WTC11 (cell line): ENCODE data around the gene H6PD.

ENCODE experiments used
- CBFB ChIP-seq: sonication (generic); formaldehyde crosslinking; IDR thresholded peaks from 2 replicates; pipeline ENCODE4 v1.8.1; 2022; ENCODE audit warnings: mild to moderate bottlenecking, low read depth, missing genetic modification reagents
- NFYB ChIP-seq: sonication (generic); formaldehyde crosslinking; conservative IDR thresholded peaks from 2 replicates; pipeline ENCODE4 v1.8.0; 2022; ENCODE audit warnings: low read depth, missing genetic modification reagents
- NR2C2 ChIP-seq: sonication (generic); formaldehyde crosslinking; IDR thresholded peaks from 2 replicates; pipeline ENCODE4 v1.8.0; 2022; ENCODE audit warnings: mild to moderate bottlenecking, missing genetic modification reagents
- SMAD4 ChIP-seq: sonication (generic); formaldehyde crosslinking; IDR thresholded peaks from 2 replicates; pipeline ENCODE4 v1.8.0; 2022; ENCODE audit warnings: mild to moderate bottlenecking, missing genetic modification reagents
- TEAD4 ChIP-seq: sonication (generic); formaldehyde crosslinking; IDR thresholded peaks from 2 replicates; pipeline ENCODE4 v1.8.0; 2022; ENCODE audit warnings: mild to moderate bottlenecking, missing genetic modification reagents
- TP53 ChIP-seq: sonication (generic); formaldehyde crosslinking; IDR thresholded peaks from 2 replicates; pipeline ENCODE4 v1.8.1; 2023; ENCODE audit warnings: mild to moderate bottlenecking, missing genetic modification reagents
- TF ChIP-seq, protein P1 (sequence below): sonication (generic); formaldehyde crosslinking; IDR thresholded peaks from 2 replicates; pipeline ENCODE4 v1.8.1; 2022; ENCODE audit warnings: low read depth, mild to moderate bottlenecking, moderate library complexity, missing genetic modification reagents, borderline replicate concordance
- TF ChIP-seq, protein P2 (sequence below): fragments of 200-600 bp; IDR thresholded peaks from 2 replicates; pipeline ENCODE4 v1.8.0; 2022; ENCODE audit warnings: antibody characterized with exemption
- TF ChIP-seq, protein P3 (sequence below): sonication (generic); formaldehyde crosslinking; conservative IDR thresholded peaks from 2 replicates; pipeline ENCODE4 v1.8.1; 2023; ENCODE audit warnings: mild to moderate bottlenecking, low read depth, missing genetic modification reagents, moderate library complexity
- TF ChIP-seq, protein P4 (sequence below): sonication (generic); formaldehyde crosslinking; IDR thresholded peaks from 2 replicates; pipeline ENCODE4 v1.8.1; 2022; ENCODE audit warnings: mild to moderate bottlenecking, moderate library complexity, missing genetic modification reagents
- TF ChIP-seq, protein P5 (sequence below): sonication (generic); formaldehyde crosslinking; IDR thresholded peaks from 2 replicates; pipeline ENCODE4 v1.8.1; 2022; ENCODE audit warnings: missing genetic modification reagents, borderline replicate concordance
- TF ChIP-seq, protein P6 (sequence below): sonication (generic); formaldehyde crosslinking; IDR thresholded peaks from 2 replicates; pipeline ENCODE4 v1.8.0; 2022; ENCODE audit warnings: missing genetic modification reagents

DNA sequence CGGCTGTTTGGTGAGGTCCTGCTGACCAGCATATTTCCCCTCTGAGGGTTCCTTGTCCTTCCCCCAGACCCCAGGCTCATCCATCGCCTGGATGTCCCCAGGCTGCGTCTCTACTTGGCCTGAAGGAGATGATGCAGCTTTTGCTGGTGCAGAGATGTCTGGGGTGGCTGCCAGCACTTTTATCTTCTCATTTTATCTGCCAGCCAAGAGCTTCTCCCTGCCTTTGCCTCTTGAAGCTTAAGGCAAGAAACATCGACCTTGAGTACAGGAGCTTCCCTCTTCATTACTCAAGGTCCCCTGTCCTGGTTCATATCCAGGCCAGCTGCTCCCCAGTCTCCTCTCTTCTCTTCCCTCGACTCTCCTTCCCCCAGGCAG is 9.2 kb upstream of the H6PD start:
- no peak for TF ChIP-seq SMAD4 (CRISPR knock-in tag)
- TF ChIP-seq, protein P1, sequence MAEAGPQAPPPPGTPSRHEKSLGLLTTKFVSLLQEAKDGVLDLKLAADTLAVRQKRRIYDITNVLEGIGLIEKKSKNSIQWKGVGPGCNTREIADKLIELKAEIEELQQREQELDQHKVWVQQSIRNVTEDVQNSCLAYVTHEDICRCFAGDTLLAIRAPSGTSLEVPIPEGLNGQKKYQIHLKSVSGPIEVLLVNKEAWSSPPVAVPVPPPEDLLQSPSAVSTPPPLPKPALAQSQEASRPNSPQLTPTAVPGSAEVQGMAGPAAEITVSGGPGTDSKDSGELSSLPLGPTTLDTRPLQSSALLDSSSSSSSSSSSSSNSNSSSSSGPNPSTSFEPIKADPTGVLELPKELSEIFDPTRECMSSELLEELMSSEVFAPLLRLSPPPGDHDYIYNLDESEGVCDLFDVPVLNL (CRISPR knock-in tag), result no peak
- TF ChIP-seq CBFB (CRISPR knock-in tag), result no peak
- TF ChIP-seq, protein P2, sequence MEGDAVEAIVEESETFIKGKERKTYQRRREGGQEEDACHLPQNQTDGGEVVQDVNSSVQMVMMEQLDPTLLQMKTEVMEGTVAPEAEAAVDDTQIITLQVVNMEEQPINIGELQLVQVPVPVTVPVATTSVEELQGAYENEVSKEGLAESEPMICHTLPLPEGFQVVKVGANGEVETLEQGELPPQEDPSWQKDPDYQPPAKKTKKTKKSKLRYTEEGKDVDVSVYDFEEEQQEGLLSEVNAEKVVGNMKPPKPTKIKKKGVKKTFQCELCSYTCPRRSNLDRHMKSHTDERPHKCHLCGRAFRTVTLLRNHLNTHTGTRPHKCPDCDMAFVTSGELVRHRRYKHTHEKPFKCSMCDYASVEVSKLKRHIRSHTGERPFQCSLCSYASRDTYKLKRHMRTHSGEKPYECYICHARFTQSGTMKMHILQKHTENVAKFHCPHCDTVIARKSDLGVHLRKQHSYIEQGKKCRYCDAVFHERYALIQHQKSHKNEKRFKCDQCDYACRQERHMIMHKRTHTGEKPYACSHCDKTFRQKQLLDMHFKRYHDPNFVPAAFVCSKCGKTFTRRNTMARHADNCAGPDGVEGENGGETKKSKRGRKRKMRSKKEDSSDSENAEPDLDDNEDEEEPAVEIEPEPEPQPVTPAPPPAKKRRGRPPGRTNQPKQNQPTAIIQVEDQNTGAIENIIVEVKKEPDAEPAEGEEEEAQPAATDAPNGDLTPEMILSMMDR, result no peak
- TF ChIP-seq TP53 (CRISPR knock-in tag), result no peak
- TF ChIP-seq, protein P3, sequence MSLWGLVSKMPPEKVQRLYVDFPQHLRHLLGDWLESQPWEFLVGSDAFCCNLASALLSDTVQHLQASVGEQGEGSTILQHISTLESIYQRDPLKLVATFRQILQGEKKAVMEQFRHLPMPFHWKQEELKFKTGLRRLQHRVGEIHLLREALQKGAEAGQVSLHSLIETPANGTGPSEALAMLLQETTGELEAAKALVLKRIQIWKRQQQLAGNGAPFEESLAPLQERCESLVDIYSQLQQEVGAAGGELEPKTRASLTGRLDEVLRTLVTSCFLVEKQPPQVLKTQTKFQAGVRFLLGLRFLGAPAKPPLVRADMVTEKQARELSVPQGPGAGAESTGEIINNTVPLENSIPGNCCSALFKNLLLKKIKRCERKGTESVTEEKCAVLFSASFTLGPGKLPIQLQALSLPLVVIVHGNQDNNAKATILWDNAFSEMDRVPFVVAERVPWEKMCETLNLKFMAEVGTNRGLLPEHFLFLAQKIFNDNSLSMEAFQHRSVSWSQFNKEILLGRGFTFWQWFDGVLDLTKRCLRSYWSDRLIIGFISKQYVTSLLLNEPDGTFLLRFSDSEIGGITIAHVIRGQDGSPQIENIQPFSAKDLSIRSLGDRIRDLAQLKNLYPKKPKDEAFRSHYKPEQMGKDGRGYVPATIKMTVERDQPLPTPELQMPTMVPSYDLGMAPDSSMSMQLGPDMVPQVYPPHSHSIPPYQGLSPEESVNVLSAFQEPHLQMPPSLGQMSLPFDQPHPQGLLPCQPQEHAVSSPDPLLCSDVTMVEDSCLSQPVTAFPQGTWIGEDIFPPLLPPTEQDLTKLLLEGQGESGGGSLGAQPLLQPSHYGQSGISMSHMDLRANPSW (CRISPR knock-in tag), result no peak
- TF ChIP-seq, protein P4, sequence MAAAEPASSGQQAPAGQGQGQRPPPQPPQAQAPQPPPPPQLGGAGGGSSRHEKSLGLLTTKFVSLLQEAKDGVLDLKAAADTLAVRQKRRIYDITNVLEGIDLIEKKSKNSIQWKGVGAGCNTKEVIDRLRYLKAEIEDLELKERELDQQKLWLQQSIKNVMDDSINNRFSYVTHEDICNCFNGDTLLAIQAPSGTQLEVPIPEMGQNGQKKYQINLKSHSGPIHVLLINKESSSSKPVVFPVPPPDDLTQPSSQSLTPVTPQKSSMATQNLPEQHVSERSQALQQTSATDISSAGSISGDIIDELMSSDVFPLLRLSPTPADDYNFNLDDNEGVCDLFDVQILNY (CRISPR knock-in tag), result no peak
- no peak for TF ChIP-seq NR2C2 (CRISPR knock-in tag)
- TF ChIP-seq NFYB, result no peak
- TF ChIP-seq, protein P5, sequence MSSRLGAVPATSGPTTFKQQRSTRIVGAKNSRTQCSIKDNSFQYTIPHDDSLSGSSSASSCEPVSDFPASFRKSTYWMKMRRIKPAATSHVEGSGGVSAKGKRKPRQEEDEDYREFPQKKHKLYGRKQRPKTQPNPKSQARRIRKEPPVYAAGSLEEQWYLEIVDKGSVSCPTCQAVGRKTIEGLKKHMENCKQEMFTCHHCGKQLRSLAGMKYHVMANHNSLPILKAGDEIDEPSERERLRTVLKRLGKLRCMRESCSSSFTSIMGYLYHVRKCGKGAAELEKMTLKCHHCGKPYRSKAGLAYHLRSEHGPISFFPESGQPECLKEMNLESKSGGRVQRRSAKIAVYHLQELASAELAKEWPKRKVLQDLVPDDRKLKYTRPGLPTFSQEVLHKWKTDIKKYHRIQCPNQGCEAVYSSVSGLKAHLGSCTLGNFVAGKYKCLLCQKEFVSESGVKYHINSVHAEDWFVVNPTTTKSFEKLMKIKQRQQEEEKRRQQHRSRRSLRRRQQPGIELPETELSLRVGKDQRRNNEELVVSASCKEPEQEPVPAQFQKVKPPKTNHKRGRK, result no peak
- TF ChIP-seq, protein P6, sequence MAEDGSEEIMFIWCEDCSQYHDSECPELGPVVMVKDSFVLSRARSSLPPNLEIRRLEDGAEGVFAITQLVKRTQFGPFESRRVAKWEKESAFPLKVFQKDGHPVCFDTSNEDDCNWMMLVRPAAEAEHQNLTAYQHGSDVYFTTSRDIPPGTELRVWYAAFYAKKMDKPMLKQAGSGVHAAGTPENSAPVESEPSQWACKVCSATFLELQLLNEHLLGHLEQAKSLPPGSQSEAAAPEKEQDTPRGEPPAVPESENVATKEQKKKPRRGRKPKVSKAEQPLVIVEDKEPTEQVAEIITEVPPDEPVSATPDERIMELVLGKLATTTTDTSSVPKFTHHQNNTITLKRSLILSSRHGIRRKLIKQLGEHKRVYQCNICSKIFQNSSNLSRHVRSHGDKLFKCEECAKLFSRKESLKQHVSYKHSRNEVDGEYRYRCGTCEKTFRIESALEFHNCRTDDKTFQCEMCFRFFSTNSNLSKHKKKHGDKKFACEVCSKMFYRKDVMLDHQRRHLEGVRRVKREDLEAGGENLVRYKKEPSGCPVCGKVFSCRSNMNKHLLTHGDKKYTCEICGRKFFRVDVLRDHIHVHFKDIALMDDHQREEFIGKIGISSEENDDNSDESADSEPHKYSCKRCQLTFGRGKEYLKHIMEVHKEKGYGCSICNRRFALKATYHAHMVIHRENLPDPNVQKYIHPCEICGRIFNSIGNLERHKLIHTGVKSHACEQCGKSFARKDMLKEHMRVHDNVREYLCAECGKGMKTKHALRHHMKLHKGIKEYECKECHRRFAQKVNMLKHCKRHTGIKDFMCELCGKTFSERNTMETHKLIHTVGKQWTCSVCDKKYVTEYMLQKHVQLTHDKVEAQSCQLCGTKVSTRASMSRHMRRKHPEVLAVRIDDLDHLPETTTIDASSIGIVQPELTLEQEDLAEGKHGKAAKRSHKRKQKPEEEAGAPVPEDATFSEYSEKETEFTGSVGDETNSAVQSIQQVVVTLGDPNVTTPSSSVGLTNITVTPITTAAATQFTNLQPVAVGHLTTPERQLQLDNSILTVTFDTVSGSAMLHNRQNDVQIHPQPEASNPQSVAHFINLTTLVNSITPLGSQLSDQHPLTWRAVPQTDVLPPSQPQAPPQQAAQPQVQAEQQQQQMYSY, result no peak
- no peak for TF ChIP-seq TEAD4
